HG02642 (cell line): ENCODE data around the gene TMEM174.
A peak's percentile ranks its signal among the peaks of the same experiment; 100 is the strongest.

Experiments
- ATAC-seq: cut with Tn5 transposase; IDR thresholded peaks from one replicate; pipeline ENCODE4 v1.9.1; 2021; ENCODE audit warnings: mild to moderate bottlenecking; ENCODE audit not compliant: unreplicated experiment, poor library complexity

Gene TMEM174

DNA sequence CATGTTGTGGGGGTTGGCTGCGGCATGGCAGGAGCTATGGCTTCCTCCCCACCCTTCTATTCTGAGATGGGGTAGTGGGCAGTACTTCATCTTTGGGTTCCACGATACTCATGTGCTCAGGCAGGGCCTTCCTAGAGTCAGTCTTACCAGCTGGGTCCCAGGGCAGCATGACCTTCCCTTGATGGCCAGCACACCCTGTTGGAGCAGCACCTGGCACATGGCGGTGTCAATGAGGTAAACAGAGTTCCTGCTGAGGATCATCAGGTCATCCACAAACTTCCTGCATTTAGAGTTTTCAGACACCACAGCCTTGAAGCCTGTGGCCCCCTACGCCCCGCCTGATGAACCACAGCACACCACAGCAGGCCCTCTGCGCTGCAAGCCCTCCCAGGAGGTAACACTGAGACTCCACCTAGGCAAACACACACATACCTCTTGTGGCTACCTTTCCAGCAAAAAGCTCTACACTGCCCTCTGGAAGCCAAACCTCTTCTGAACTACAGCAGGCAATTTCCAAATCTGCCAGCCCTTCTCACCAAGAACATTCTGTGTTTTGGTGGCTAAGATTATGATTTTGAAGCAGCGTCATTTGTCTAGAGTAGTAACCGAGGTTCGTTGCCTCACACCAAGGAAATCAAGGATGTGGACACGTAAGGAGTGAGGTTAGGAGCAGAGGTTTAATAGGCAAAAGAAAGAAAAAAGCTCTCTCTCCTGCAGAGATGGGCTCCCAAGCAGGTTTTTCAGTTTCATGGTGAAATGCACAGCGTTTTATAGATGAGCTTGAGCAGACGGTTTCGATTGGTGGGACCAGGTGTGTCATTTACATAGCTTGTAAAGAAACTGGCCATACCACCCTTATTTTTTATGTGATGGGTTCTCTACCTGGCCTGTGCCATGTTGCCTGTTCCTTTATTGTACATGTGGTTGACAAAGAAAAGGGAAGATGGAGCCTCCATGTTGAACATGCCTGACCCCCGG is 20.3 kb upstream of the TMEM174 start:
- ATAC-seq, result no peak

DNA sequence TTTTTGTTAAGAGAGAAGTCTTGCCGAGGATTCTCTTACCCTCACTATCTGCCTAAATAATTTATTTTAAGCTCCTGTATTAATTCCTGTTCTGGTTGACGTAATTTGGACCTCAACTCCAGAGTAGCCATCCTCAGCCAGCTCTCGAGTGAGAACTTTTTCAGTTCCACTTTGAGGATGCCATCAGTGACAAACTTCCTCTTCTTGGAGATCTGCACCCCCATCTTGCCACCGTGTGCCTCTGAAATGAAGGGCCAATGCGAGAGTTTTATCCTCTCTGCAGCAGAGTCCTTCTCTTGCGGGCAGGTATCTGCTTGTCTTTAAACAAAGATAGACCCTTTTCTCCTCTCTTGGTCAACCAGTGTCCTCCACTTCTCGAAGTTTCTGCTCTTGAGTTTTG is 19.5 kb upstream of the TMEM174 start:
- no peak for ATAC-seq

DNA sequence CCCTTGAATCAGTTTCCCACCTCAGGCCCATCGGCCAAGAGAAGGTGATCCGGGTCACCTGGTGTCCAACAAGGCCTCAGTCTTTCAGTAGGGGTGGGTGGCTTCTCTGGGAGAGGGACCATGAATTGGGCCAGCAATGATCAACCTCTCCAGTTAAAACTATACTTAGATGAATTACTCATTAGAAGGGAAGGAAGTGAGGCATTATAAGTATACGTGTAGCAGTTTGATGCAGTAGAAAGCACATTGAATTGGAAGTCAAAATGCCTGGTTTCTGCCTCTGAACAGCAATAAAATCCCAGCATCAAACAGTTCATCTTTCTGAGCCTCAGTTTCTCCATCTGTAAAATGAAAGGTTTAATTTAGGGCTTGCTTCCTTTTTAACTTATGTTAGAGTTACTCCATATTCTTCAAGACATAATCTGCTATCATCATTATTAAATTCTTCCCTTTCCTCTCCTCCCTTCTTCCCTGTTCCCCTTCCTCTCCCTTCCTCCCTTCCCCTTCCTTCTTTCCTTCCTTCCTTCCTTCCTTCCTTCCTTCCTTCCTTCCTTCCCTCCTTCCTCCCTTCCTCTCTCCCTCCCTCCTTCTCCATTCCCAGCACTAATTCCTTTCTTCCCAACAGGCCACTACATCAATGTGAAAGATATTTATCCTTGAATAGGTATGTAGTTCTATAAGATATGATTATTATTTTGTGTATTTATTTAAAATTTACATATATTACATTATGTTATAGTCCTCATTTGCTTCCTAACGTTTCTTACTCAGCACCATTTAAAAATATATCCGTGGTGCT is 18.6 kb upstream of the TMEM174 start:
- no peak for ATAC-seq

DNA sequence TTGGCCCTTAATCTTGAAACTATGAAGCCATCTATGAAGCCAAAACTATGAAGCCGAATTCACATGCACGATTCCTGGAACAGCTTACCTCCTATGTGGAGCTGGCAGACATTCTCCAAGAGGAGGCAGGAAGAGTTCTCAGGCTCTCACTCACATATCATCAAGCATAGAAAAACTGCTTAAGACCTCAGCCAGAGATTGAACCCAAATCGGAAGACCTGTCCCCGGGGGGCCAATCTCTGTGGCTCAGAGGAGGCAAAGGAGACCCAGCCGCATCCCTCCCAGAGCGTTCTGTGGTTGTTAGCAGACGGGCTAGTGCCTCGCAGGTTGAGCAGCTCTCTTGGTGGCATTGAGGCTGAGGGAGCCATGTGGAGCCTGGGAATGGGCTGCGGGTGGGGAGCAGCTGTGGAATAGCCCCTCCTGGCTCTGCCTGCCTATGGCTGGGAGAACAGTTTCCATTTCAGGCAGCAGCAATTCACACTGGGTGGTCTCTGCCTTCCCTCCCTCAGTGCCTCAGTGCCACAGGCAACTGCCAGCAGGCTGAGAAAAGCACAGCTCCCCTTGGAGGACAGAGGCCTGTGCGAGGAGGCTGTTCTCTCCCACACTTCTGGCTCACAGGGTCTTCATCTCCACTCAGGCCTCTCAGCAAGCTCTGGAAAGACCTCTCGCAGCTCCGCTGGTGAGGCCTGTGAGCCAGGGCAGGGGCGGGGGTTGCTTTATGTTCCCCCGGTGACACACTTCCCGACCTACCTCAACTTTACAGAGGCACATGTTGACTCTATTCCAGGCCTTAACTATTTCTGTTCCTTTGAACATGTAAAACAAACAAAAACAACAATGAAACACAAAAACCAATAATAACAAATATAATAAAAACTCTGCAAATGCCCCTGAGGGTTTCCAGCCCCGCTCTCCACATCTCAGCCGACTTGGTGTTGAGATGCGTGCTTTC is 17.4 kb upstream of the TMEM174 start:
- no peak for ATAC-seq

DNA sequence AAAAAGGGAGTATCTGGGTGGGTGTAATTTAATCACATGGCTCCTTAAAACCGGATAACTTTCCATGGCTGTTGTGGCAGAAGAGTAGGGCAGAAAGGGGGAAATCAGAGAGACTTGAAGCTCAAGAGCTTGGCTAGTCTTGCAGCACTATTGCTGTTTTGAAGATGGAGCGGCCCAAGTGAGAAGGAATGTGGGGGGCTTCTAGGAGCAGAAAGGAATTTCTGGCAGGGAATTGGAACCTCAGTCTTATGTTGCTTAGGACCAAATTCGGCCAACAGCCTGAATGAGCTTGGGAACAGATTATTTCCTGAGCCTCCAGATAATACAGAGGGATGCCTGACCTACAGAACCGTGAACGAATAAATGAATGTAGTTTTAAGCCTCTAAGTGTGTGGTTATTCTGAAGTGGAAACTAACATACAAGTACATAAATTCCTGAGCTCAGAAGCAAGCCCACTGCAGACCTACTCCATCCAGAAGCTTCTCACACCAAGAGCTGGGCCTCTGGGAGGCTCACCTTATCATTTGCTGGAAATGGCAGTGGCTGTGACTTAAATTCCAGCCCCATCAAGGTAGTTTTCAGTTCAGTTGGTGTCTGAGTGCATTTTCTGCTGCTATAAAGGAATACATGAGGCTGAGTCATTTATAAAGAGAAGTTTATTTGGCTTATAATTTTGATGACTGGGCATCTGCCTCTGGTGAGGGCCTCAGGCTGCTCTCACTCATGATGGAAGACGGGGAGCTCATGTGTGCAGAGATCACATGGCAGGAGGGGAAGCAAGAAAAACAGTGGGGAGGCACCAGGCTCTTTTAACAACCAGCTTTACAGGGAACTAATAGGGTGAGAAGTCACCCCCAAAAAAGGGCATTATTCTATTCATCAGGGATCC is 15.3 kb upstream of the TMEM174 start:
- no peak for ATAC-seq

DNA sequence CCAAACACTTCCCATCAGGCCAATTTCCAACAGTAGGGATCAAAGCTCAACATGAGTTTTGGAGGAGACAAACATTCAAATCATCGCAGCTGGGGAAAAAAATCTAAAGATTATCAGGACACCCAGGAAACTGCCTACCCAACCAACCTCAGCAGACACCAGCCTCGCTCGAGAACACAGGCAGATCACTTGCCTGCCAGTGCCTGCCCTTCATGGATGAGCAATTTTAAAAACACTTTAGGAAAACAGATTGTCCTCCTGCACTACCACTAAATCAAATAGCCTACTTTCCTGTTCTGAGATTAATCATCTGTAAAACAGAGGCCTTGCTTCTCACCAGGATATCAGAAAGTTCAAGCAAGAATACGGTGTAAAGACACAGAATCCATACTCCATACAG is 14.7 kb upstream of the TMEM174 start:
- no peak for ATAC-seq

DNA sequence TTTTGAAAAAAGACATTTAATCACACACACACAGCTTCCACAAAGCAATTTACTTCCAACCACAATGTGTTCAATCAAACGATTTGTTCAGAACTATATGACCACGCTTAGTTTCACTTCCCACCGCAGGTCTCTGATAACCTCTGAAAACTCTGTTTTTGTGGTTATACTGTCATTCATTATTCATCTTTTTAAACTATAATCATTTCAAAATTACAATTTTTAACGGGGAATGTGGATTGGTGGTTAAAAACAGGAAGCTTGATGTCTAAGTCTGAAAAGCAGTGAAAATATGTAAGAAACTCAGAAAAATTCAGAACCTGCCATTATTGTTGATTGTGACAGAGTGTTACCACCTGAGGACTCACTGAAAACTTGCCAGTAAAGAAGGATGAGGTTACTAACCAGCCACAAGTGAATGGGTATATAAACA is 12.7 kb upstream of the TMEM174 start:
- peak; percentile 76 for ATAC-seq

DNA sequence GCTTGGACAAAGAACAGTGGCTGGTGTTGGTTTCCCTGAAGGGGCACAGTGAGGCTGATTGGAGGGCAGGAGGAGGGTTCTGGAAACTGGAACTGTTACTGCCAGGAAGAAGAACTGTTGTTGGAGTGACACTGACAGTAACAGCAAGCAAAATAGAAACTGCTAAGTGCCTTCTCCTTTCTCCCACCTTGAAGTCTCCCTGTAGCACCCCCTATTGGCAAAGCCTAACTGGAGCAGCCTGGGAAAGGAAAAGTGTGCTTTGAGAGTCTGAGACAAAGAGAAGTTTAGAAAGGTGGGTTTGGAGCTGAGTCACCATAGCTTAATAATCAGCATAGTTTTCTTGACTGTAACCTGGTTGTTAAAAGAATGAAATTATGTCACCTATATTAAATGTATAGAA is 2.5 kb upstream of the TMEM174 start:
- ATAC-seq, result no peak

DNA sequence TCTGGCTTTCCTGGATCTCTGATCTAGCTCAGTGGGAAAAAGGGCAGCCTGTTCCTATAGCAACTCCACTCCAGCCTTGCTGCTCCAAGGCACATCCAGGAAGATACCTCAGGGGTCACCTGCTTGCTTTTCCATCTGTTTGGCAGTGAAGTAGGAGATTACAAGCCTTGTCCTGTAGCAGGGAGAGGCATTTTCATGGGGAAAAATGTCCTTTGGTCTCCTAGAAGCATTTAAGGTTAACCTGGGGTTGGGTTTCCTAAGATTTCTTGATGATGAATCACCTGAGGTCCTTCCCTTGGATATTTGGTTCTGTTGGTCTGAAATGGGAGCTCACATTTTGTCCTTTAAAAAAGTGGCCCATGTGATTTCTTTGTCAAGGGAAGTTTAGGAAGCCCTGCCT is 1.5 kb upstream of the TMEM174 start:
- ATAC-seq, result no peak

DNA sequence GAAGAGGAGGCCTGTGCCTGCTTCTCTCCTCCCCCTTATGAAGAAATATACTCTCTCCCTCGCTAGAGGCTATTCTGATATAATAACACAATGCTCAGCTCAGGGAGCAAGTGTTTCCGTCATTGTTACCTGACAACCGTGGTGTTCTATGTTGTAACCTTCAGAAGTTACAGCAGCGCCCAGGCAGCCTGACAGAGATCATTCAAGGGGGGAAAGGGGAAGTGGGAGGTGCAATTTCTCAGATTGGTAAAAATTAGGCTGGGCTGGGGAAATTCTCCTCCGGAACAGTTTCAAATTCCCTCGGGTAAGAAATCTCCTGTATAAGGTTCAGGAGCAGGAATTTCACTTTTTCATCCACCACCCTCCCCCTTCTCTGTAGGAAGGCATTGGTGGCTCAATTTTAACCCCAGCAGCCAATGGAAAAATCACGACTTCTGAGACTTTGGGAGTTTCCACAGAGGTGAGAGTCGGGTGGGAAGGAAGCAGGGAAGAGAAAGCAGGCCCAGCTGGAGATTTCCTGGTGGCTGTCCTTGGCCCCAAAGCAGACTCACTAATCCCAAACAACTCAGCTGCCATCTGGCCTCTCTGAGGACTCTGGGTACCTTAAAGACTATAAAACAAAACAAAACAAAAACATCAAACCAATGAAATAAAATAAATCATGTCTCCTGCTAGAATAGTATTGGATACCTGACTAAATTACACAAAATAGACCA is 1.3 kb downstream of the TMEM174 start:
- no peak for ATAC-seq

DNA sequence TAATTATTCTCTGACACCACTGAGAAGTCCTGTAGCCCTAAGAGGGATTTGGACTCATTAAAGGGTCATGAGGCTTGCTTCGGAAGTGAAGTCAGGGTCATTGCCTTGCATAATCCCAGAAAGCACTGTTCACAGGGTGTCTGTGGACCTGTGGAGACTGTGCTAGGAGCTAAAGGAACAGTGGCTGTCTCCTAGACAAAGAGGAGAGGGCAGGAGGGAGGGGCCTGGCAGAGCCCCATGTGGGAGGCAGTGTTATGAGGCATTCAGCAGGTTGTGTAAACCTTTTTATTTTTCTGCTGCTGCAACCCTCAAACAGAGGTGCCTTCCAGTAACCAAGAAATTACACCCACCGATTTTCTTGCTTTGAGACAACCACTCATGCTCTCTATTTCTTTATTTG is 3.3 kb downstream of the TMEM174 start:
- no peak for ATAC-seq

DNA sequence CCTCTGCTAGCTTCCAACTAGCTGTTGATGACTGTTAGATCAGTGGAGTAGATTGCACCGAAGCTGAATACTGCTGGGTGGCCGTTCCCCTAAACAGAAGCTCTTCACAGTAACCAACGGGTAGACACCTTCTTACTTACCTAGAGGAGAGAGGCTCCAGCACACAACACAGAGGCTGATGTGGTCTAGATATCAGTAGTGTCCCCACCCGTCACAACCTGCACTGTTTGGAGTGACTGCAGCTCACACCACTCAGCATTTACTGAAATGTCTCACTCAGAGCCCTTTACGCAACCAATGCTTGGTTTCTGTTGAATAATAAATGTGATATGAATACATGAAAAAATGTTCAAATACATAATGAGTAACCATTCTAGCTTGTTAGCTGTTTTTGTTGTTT is 5.3 kb downstream of the TMEM174 start:
- no peak for ATAC-seq

DNA sequence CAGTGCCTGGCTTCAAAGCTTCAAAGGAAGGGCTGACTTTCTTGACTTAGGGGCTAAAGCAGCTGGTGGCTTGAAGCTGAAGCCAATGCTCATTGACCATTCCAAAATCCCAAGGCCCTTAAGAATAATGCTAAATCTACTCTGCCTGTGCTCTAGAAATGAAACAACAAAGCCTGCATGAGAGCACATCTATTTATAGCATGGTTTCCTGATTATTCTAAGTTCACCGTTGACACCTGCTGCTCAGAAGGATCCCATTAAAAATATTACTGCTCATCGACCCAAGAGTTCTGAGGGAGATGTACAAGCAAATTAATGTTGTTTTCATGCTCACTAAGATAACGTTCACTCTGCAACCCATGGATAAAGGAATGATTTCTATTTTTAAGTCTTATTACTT is 6.7 kb downstream of the TMEM174 start:
- ATAC-seq, result no peak

DNA sequence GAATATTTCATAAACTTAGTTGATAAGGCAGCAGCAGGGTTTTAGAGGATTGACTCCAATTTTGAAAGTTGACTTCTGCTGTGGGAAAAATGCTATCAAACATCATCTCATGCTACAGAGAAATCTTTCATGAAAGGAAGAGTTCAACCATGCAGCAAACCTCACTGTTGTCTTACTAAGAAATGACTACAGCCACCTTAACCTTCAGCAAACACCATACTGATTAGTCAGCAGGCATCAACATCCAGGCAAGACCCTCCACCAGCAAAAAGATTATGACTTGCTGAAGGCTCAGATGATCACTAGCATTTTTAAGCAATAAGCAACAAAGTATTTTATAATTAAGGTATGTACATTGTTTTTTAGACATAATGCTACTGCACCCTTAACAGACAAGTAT is 7.6 kb downstream of the TMEM174 start:
- no peak for ATAC-seq

DNA sequence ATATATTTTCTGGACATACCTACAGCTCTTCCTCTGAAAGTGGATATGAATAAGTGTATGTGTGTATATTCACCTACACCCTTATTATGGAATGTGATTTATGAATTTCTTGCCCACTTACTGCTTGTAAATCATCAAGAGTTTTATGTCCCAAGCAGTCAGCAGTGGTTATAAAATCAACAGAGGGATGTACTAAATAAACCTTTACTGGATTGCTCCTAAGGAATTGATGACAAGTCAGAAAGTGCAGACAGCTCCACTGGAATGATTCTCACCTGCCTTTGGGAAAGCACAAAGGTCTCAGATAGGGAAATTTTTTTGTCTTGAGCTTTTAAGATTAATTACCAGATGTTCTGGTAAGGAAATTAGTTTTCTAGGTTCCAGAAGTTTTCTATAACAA is 9.3 kb downstream of the TMEM174 start:
- ATAC-seq, result no peak

DNA sequence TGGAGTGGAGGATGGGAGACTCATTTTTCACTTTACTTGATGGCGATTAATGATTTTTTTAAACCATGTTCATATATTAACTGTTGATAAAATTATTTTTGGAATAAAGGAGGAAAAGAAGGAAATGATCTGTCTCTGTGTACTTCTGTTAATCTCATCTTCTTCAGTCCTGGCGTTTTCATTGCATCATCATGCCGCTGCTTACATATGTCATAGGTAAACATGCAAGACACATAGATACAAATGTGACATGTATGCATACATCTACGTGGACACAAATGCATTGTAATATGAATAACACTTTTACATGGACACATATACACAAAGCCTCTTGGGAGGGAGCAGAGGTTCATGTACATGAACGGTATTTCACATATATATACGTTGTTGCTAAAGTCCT is 10.0 kb downstream of the TMEM174 start:
- no peak for ATAC-seq

DNA sequence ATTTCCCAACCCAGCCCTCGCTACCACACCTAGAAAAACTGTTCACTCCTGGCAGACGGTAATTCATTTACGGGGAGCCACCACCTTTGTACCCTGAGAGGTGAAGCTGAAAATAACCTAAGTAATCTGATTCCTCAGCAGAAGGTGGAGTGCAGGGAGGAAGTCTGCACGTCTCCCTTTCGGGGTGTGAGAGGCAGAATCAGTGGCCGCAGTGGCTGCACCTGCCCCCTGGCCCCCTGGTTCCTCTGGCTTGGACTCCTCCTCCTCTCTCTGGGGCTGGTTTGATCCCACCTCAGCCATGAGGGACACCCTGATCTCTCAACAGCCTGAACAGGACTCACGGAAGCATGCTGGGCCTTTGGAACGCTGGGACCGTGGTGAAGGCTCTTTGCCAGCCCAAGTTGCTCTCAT is 10.5 kb downstream of the TMEM174 start:
- ATAC-seq, result no peak

DNA sequence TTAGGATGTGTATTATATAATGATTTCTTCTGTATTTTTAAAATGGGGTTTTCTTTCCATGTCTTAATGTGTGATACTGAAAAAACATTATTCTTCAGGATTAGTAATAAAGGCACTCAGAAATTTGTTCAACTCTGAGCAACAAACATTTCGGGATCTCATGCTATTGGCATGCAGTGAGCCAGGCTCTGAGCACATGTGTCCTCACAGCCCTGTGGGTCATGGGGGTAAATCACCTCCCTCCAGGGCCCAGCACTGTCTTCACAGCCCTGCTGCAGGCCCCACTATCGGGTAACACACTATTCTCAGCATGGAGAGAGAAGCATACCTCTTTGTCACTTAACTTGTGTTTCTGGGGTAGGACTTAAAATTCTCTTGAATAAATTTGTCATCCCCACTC is 14.0 kb downstream of the TMEM174 start:
- ATAC-seq, result no peak
